Measurements from ENCODE around the gene KCNA3. TPM values are rescaled to one million over a fixed set of nuclear protein-coding genes. Genes with fewer than 3 reads are reported as not detected.

Gene KCNA3
- polyA plus RNA-seq, 1 of the 3 experiments (the other 2 are of a cell fraction): not detected

- Histone ChIP-seq H3K27ac (ENCODE audit: low read depth in 2 of 2, low read length in 1 of 2) (no peak overlapping the region), H3K4me2 (no peak overlapping the region), H3K9me2 (no peaks in the 10 kb centered on the region), H3K36me3 (replicated peaks in 1 of 2; ENCODE audit: control insufficient read depth in 1 of 2, insufficient read depth in 2 of 2, low read length in 1 of 2) (no peaks in the 10 kb centered on the region), H3K9me3 (no peaks in the 10 kb centered on the region), H3K4me1 (ENCODE audit: control insufficient read depth in 1 of 2, insufficient read depth in 2 of 2, low read depth in 1 of 2, low read length in 1 of 2) (no peaks in the 10 kb centered on the region; a peak in 1 of 4 replicates), H3K27me3 (ENCODE audit: insufficient read depth) (peaks cover 7% of the 10 kb centered on the region; the same call in 1 of the 2 replicates), H3F3A (replicated peaks; ENCODE audit: insufficient read depth) (no peaks in the 10 kb centered on the region), H4K20me1 (ENCODE audit: insufficient read depth) (no peaks in the 10 kb centered on the region), H3K79me2 (ENCODE audit: insufficient read depth) (no peaks in the 10 kb centered on the region), H3K9ac (no peak overlapping the region), H3K4me3 (ENCODE audit: low read depth in 2 of 2, low read length in 1 of 2) (no peak overlapping the region), H2AFZ (ENCODE audit: low read depth) (no peak overlapping the region)
- CTCF ChIA-PET: interaction anchor here (0.7 to 22.5 kb wide), 16 partner anchors 9 to 154 kb away, joined by 3 to 204 read pairs (median 6); no protein-coding TSS in a partner anchor
- TF ChIP-seq MAX (IDR thresholded peaks at IDR 0.05; ENCODE audit: low read depth) (no peak), MEF2A (IDR thresholded peaks at IDR 0.05; ENCODE audit: borderline replicate concordance, low read depth) (no peak), FOSL2 (IDR thresholded peaks at IDR 0.05; ENCODE audit: borderline replicate concordance, low read depth) (no peak), YY1 (IDR thresholded peaks at IDR 0.05; ENCODE audit: low read depth) (no peak), PBX3 (IDR thresholded peaks at IDR 0.05) (no peak), TAF1 (IDR thresholded peaks at IDR 0.05; ENCODE audit: borderline replicate concordance, low read depth, low read length) (no peak), JUND (IDR thresholded peaks at IDR 0.05) (no peak), SIN3A (IDR thresholded peaks at IDR 0.05; ENCODE audit: borderline replicate concordance, low read depth, low read length) (no peak), POLR2AphosphoS5 (IDR thresholded peaks at IDR 0.05; ENCODE audit: low read depth, low read length) (no peak), ELF1 (IDR thresholded peaks at IDR 0.05) (no peak), USF1 (IDR thresholded peaks at IDR 0.05; ENCODE audit: borderline replicate concordance, low read depth) (no peak), RAD21 (IDR thresholded peaks at IDR 0.05; ENCODE audit: low read length) (no peak), RCOR1 (IDR thresholded peaks at IDR 0.05; ENCODE audit: low read length) (no peak), RXRA (IDR thresholded peaks at IDR 0.05; ENCODE audit: borderline replicate concordance, low read depth) (no peak), FOXM1 (IDR thresholded peaks at IDR 0.05; ENCODE audit: low read depth) (no peak), TEAD4 (IDR thresholded peaks at IDR 0.05; ENCODE audit: borderline replicate concordance, insufficient read depth) (no peak), NFIC (IDR thresholded peaks at IDR 0.05; ENCODE audit: borderline replicate concordance) (no peak), FOXJ3 (CRISPR knock-in tag; IDR thresholded peaks at IDR 0.05) (no peak), MXI1 (IDR thresholded peaks at IDR 0.05; ENCODE audit: low read depth, low read length) (no peak)
- TF ChIP-seq, protein P1, sequence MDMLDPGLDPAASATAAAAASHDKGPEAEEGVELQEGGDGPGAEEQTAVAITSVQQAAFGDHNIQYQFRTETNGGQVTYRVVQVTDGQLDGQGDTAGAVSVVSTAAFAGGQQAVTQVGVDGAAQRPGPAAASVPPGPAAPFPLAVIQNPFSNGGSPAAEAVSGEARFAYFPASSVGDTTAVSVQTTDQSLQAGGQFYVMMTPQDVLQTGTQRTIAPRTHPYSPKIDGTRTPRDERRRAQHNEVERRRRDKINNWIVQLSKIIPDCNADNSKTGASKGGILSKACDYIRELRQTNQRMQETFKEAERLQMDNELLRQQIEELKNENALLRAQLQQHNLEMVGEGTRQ (IDR thresholded peaks at IDR 0.05; ENCODE audit: borderline replicate concordance, low read depth, low read length): no peak
- POLR2A ChIA-PET: no interaction called here
- no peak for DNase-seq
- WGBS (ENCODE audit: low lambda C conversion rate): 26% methylated on average over 6 of the region's 6 CpGs
Measured at GRCh38 chr1:110631836-110632620, 42.7 kb downstream of the KCNA3 start.

Data from SK-N-SH (cell line).